ENCODE measurements around the gene PTPRN2. TPM values are rescaled to one million over a fixed set of nuclear protein-coding genes. Genes with fewer than 3 reads are reported as not detected.

Gene PTPRN2
- total RNA-seq, 1 donor from 2014 or later = 1.8 TPM

- H3K4me3 Mint-ChIP-seq = no peak overlapping the region
- H3K27ac Mint-ChIP-seq = no peak overlapping the region
- ChIA-PET CTCF (no interaction called here), POLR2A (no interaction called here)
- H3K27me3 Mint-ChIP-seq = no peaks in the 10 kb centered on the region
- H3K9me3 Mint-ChIP-seq = no peaks in the 10 kb centered on the region
- ATAC-seq (ENCODE audit: low read depth) (no peak), DNase-seq (no peak)
- no peaks in the 10 kb centered on the region for H3K4me1 Mint-ChIP-seq
- no peak for TF ChIP-seq CTCF (IDR thresholded peaks at IDR 0.05)
- intact Hi-C loops (cut with micrococcal nuclease) = no loop called here
- H3K36me3 Mint-ChIP-seq (ENCODE audit: low read depth) = no peaks in the 10 kb centered on the region
These were observed 757.3 kb downstream of the PTPRN2 start for GRCh38 chr7:157830331-157830730.

- CTCF ChIA-PET = no interaction called here
- no peak for TF ChIP-seq CTCF (IDR thresholded peaks at IDR 0.05)
- no peak for ATAC-seq (ENCODE audit: low read depth)
- H3K4me1 Mint-ChIP-seq = no peaks in the 10 kb centered on the region
- no peaks in the 10 kb centered on the region for H3K9me3 Mint-ChIP-seq
- no peak for DNase-seq
- POLR2A ChIA-PET = no interaction called here
- H3K4me3 Mint-ChIP-seq = no peak overlapping the region
- H3K27ac Mint-ChIP-seq = no peak overlapping the region
- no peaks in the 10 kb centered on the region for H3K27me3 Mint-ChIP-seq
- H3K36me3 Mint-ChIP-seq (ENCODE audit: low read depth) = no peaks in the 10 kb centered on the region
- intact Hi-C loops (cut with micrococcal nuclease) = no loop called here
These were observed 758.1 kb downstream of the PTPRN2 start for GRCh38 chr7:157829491-157829890.

- Mint-ChIP-seq H3K36me3 (ENCODE audit: low read depth) (no peaks in the 10 kb centered on the region), H3K4me3 (no peak overlapping the region), H3K9me3 (no peaks in the 10 kb centered on the region), H3K4me1 (no peaks in the 10 kb centered on the region), H3K27me3 (no peaks in the 10 kb centered on the region), H3K27ac (no peak overlapping the region)
- TF ChIP-seq CTCF (IDR thresholded peaks at IDR 0.05) = no peak
- ChIA-PET POLR2A (no interaction called here), CTCF (no interaction called here)
- ATAC-seq (ENCODE audit: low read depth) (no peak), DNase-seq (no peak)
- intact Hi-C loops (cut with micrococcal nuclease) = no loop called here
These were observed 758.7 kb downstream of the PTPRN2 start for GRCh38 chr7:157828881-157829280.

GRCh38 chr7:157828190-157828589 lies 759.4 kb downstream of the PTPRN2 start:
- no peak overlapping the region for H3K27ac Mint-ChIP-seq
- ATAC-seq (ENCODE audit: low read depth) (no peak), DNase-seq (no peak)
- CTCF ChIA-PET = no interaction called here
- no peak for TF ChIP-seq CTCF (IDR thresholded peaks at IDR 0.05)
- intact Hi-C loops (cut with micrococcal nuclease) = no loop called here
- no peak overlapping the region for H3K4me3 Mint-ChIP-seq
- H3K27me3 Mint-ChIP-seq = no peaks in the 10 kb centered on the region
- H3K9me3 Mint-ChIP-seq = no peaks in the 10 kb centered on the region
- no peaks in the 10 kb centered on the region for H3K4me1 Mint-ChIP-seq
- H3K36me3 Mint-ChIP-seq (ENCODE audit: low read depth) = no peaks in the 10 kb centered on the region
- POLR2A ChIA-PET = no interaction called here

GRCh38 chr7:157827863-157828160 lies 759.8 kb downstream of the PTPRN2 start:
- H3K4me1 Mint-ChIP-seq = no peaks in the 10 kb centered on the region
- no peaks in the 10 kb centered on the region for H3K27me3 Mint-ChIP-seq
- POLR2A ChIA-PET = no interaction called here
- DNase-seq (no peak), ATAC-seq (ENCODE audit: low read depth) (no peak)
- intact Hi-C loops (cut with micrococcal nuclease) = no loop called here
- H3K27ac Mint-ChIP-seq = no peak overlapping the region
- no peaks in the 10 kb centered on the region for H3K36me3 Mint-ChIP-seq (ENCODE audit: low read depth)
- H3K4me3 Mint-ChIP-seq = no peak overlapping the region
- no peak for TF ChIP-seq CTCF (IDR thresholded peaks at IDR 0.05)
- no peaks in the 10 kb centered on the region for H3K9me3 Mint-ChIP-seq
- CTCF ChIA-PET = no interaction called here
